ENCODE data around the gene PRICKLE2.

DNA sequence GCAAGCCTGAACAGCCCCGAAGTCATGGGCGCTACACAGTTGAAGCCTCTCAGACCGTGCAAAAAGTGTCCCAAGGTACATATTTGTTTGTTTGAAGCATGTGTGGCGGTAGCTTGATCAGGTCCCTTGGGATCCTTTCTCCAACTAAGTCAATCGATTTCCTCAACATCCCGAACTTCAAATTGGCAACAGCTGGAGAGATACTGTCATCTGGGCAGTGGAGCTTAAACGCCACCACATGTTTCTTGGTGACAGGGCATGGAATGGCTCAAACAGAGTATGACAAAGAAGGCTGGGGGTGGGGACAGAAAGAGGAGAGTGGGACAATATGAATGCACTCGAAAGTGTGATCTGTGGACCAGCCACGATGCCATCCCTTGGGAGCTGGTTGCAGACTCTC lies 117.0 kb downstream of the PRICKLE2 start:
- TF ChIP-seq, protein P1, sequence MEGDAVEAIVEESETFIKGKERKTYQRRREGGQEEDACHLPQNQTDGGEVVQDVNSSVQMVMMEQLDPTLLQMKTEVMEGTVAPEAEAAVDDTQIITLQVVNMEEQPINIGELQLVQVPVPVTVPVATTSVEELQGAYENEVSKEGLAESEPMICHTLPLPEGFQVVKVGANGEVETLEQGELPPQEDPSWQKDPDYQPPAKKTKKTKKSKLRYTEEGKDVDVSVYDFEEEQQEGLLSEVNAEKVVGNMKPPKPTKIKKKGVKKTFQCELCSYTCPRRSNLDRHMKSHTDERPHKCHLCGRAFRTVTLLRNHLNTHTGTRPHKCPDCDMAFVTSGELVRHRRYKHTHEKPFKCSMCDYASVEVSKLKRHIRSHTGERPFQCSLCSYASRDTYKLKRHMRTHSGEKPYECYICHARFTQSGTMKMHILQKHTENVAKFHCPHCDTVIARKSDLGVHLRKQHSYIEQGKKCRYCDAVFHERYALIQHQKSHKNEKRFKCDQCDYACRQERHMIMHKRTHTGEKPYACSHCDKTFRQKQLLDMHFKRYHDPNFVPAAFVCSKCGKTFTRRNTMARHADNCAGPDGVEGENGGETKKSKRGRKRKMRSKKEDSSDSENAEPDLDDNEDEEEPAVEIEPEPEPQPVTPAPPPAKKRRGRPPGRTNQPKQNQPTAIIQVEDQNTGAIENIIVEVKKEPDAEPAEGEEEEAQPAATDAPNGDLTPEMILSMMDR (IDR thresholded peaks at IDR 0.05) = no peak
- no peak for TF ChIP-seq POLR2A (IDR thresholded peaks at IDR 0.05)
